HepG2 (cell line): ENCODE measurements around the gene PPIP5K1. TPM values are rescaled to one million over a fixed set of nuclear protein-coding genes. Genes with fewer than 3 reads are reported as not detected.

Source experiments
- ATAC-seq: fragments of 200-7000 bp; cut with Tn5 transposase; 3 replicates; pipeline ENCODE4 v1.9.1; 2020; ENCODE audit warnings: mild to moderate bottlenecking, moderate library complexity
- BruUV-seq: library from RNA; stranded (reverse); fragments of 400-500 nt; replicated peaks from 2 replicates; lab custom pipeline; 2021; lab: Mats Ljungman, UMichigan
- CTCF ChIA-PET: fragments of 300-600 bp; formaldehyde crosslinking; extraction: SDS; loops from one replicate; lab custom pipeline; 2021; ENCODE audit warnings: low total read pairs, inconsistent platforms, low intra/inter-chr PET ratio; lab: Yijun Ruan, JAX
- POLR2A ChIA-PET: fragments of 350-600 bp; sonication (Branson Sonifier 250); formaldehyde crosslinking; loops from one replicate; lab custom pipeline; 2020; ENCODE audit warnings: antibody characterized with exemption, inconsistent platforms; lab: Yijun Ruan, JAX
- DNase-seq: peaks from one replicate; pipeline ENCODE4 v3.0.0-alpha.2; 2015; ENCODE audit warnings: low spot score
- FAIRE-seq: peaks from 3 replicates; lab custom pipeline; 2011; peaks lifted over from hg19 to GRCh38; lab: Jason Lieb, UNC
- H2AFZ ChIP-seq: one replicate; pipeline ENCODE4 v1.6.1; 2011; ENCODE audit warnings: low read length, inconsistent platforms
- H3K27ac ChIP-seq: fragments of 300-600 bp; 3 replicates; pipeline ENCODE4 v1.8.0; 2011; ENCODE audit warnings: mixed run types, mild to moderate bottlenecking, mixed read lengths, low read length, inconsistent platforms; ENCODE audit not compliant: insufficient read depth; ENCODE audit errors: extremely low read length
- H3K27me3 ChIP-seq, 2 experiments: fragments of 200-600 bp in 1 of 2; 2 replicates in 1 of 2; 3 replicates in 1 of 2; pipeline versions ENCODE4 v1.6.0 to v1.8.0; 2011; ENCODE audit warnings: low read length in 2 of 2, mild to moderate bottlenecking in 2 of 2, moderate library complexity in 2 of 2, inconsistent platforms in 1 of 2; ENCODE audit not compliant: insufficient read depth in 2 of 2, control insufficient read depth in 1 of 2
- H3K36me3 ChIP-seq, 2 experiments: fragments of 200-600 bp in 1 of 2; replicated peaks in 1 of 2; 2 replicates in 1 of 2; 3 replicates in 1 of 2; pipeline versions ENCODE4 v1.5.1 to v1.8.0; 2011; ENCODE audit warnings: low read length in 2 of 2, inconsistent platforms in 1 of 2; ENCODE audit not compliant: insufficient read depth in 2 of 2, control insufficient read depth in 1 of 2
- H3K4me1 ChIP-seq: 2 replicates; pipeline ENCODE4 v1.5.1; 2012; ENCODE audit warnings: low read length, inconsistent platforms; ENCODE audit not compliant: insufficient read depth
- H3K4me2 ChIP-seq: 2 replicates; pipeline ENCODE4 v1.6.0; 2011; ENCODE audit warnings: low read depth, low read length, inconsistent platforms
- H3K4me3 ChIP-seq, 3 experiments: fragments of 200-600 bp in 1 of 3; sonication (generic), shearing (Covaris generic) in 1 of 3; replicated peaks in 1 of 3; 2 replicates each; pipeline ENCODE4 v1.5.1; 2011 to 2016; ENCODE audit warnings: low read length in 3 of 3, inconsistent platforms in 2 of 3, low read depth in 2 of 3, mild to moderate bottlenecking in 2 of 3, control low read depth in 1 of 3, mixed read lengths in 1 of 3; ENCODE audit not compliant: insufficient read depth in 1 of 3
- H3K79me2 ChIP-seq: one replicate; pipeline ENCODE4 v1.6.1; 2011; ENCODE audit warnings: low read length, inconsistent platforms; ENCODE audit not compliant: insufficient read depth
- H3K9ac ChIP-seq: 2 replicates; pipeline ENCODE4 v1.6.0; 2011; ENCODE audit warnings: mild to moderate bottlenecking, low read depth, low read length, inconsistent platforms; ENCODE audit not compliant: insufficient read depth
- H3K9me3 ChIP-seq: 2 replicates; pipeline ENCODE4 v1.5.1; 2012; ENCODE audit warnings: mild to moderate bottlenecking, low read length
- H4K20me1 ChIP-seq: 2 replicates; pipeline ENCODE4 v1.6.0; 2011; ENCODE audit warnings: inconsistent platforms, mild to moderate bottlenecking, low read length, moderate library complexity; ENCODE audit not compliant: insufficient read depth
- DNMT1 ChIP-seq: sonication (generic); formaldehyde crosslinking; IDR thresholded peaks from 2 replicates; pipeline ENCODE4 v1.5.1; 2020; ENCODE audit warnings: mild to moderate bottlenecking, missing genetic modification reagents
- FLYWCH1 ChIP-seq: sonication (generic); formaldehyde crosslinking; IDR thresholded peaks from 2 replicates; pipeline ENCODE4 v1.8.1; 2023; ENCODE audit warnings: mild to moderate bottlenecking, missing genetic modification reagents
- KLF13 ChIP-seq: sonication (generic); formaldehyde crosslinking; IDR thresholded peaks from 2 replicates; pipeline ENCODE4 v1.4.0; 2020; ENCODE audit warnings: mild to moderate bottlenecking, missing genetic modification reagents
- MIXL1 ChIP-seq: IDR thresholded peaks from 2 replicates; pipeline ENCODE4 v1.6.1; 2016
- PCBP2 ChIP-seq: fragments of 200-400 bp; formaldehyde crosslinking; optimal IDR thresholded peaks from 2 replicates; pipeline ENCODE3; 2018; ENCODE audit warnings: low read length, low read depth; ENCODE audit not compliant: poor library complexity, severe bottlenecking
- POLR2AphosphoS2 ChIP-seq: IDR thresholded peaks from 2 replicates; pipeline ENCODE4 v1.6.1; 2011; ENCODE audit warnings: low read depth, low read length, improper control_type of control experiment
- SCMH1 ChIP-seq: sonication (generic); formaldehyde crosslinking; IDR thresholded peaks from 2 replicates; pipeline ENCODE4 v1.9.0; 2021; ENCODE audit warnings: missing genetic modification reagents, mild to moderate bottlenecking, borderline replicate concordance
- ZNF232 ChIP-seq: sonication (generic); formaldehyde crosslinking; IDR thresholded peaks from 2 replicates; pipeline ENCODE4 v1.4.0; 2020; ENCODE audit warnings: missing genetic modification reagents, borderline replicate concordance
- ZNF431 ChIP-seq: sonication (generic); formaldehyde crosslinking; IDR thresholded peaks from 2 replicates; pipeline ENCODE4 v1.9.0; 2022; ENCODE audit warnings: missing genetic modification reagents, low read depth, mild to moderate bottlenecking, borderline replicate concordance
- ZNF615 ChIP-seq: sonication (generic); formaldehyde crosslinking; IDR thresholded peaks from 2 replicates; pipeline ENCODE4 v1.5.0; 2020; ENCODE audit warnings: mild to moderate bottlenecking, missing genetic modification reagents, borderline replicate concordance
- WGBS: methylation state at CpG from one replicate; pipeline ENCODE4 v1.1.6; 2017; ENCODE audit warnings: low lambda C conversion rate; 5-methylcytosine and 5-hydroxymethylcytosine counted together
- in situ Hi-C: cut with HindIII; loops from 2 replicates; pipeline ENCODE4 v1.10.0; 2017; ENCODE audit warnings: low pct_unique_long_range_greater_than_20kb; ENCODE audit not compliant: extremely low pct_ligation_motif_present
- intact Hi-C: fragments of 100-400 bp; cut with micrococcal nuclease; formaldehyde crosslinking; loops from one replicate; pipeline ENCODE4 v1.10.0; 2022; ENCODE audit not compliant: unreplicated experiment
- polyA plus RNA-seq, 8 experiments: library from polyadenylated mRNA; depleted of rRNA in 3 of 8; stranded (reverse) in 7 of 8; unstranded in 1 of 8; fragments of >200 nt; fragmentation: Illumina TruSeq in 4 of 8; extraction: Trizol in 4 of 8; gene quantifications; 2 replicates each; pipeline versions ENCODE4 v1.2.1 to v1.2.3, GENCODE V29; 2011 to 2016; ENCODE audit warnings: low read depth in 4 of 8, missing spikeins in 1 of 8, mixed read lengths in 1 of 8; ENCODE audit not compliant: insufficient read depth in 1 of 8
- total RNA-seq, 5 experiments: library from RNA; depleted of rRNA; stranded (reverse); fragments of >200 nt; fragmentation: Illumina TruSeq; extraction: Trizol; gene quantifications; 2 replicates each; pipeline ENCODE4 v1.2.3, GENCODE V29; 2016; ENCODE audit warnings: low read depth in 1 of 5
- TF ChIP-seq, protein P1 (sequence below): sonication (generic); formaldehyde crosslinking; IDR thresholded peaks from 2 replicates; pipeline ENCODE4 v1.8.0; 2022; ENCODE audit warnings: mild to moderate bottlenecking, missing genetic modification reagents, borderline replicate concordance
- TF ChIP-seq, protein P2 (sequence below): sonication (generic); formaldehyde crosslinking; IDR thresholded peaks from 2 replicates; pipeline ENCODE4 v1.4.0; 2020; ENCODE audit warnings: missing genetic modification reagents, mild to moderate bottlenecking, borderline replicate concordance
- TF ChIP-seq, protein P3 (sequence below): sonication (generic); formaldehyde crosslinking; IDR thresholded peaks from 2 replicates; pipeline ENCODE4 v1.8.0; 2022; ENCODE audit warnings: low read depth, missing genetic modification reagents
- TF ChIP-seq, protein P4 (sequence below): IDR thresholded peaks from 2 replicates; pipeline ENCODE4 v1.6.1; 2016; ENCODE audit warnings: missing compliant biosample characterization, missing genetic modification reagents, borderline replicate concordance
- TF ChIP-seq, protein P5 (sequence below): sonication (generic); formaldehyde crosslinking; IDR thresholded peaks from 2 replicates; pipeline ENCODE4 v1.5.1; 2020; ENCODE audit warnings: missing genetic modification reagents, mild to moderate bottlenecking, borderline replicate concordance

The PPIP5K1 gene
- total and polyA plus RNA-seq, 2 of the 13 experiments (the other 11 are each of a cell fraction or from before 2014, with no cell fraction given) = 9.9 to 10.9 TPM

DNA sequence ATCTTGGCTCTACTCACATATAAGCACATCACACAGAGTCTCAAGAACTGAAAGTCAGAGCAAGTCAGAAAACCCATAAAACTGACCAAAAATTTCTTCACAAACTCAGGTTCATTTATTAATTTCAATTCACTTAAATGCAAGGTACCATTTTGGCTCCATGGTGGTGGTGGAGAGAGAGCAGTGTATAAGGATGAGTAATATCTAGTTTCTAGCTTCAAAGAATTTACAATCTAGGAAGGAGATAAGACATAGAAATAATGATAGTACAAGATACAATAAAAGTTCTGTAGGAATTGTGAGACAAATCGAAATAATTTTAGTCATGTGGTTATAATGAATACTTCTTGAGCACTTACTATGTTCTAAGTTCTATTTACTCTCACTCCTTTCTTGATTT is 90.4 kb downstream of the PPIP5K1 start (continued):
- TF ChIP-seq, protein P1, sequence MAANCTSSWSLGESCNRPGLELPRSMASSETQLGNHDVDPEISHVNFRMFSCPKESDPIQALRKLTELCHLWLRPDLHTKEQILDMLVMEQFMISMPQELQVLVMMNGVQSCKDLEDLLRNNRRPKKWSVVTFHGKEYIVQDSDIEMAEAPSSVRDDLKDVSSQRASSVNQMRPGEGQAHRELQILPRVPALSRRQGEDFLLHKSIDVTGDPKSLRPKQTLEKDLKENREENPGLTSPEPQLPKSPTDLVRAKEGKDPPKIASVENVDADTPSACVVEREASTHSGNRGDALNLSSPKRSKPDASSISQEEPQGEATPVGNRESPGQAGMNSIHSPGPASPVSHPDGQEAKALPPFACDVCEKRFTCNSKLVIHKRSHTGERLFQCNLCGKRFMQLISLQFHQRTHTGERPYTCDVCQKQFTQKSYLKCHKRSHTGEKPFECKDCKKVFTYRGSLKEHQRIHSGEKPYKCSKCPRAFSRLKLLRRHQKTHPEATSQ (CRISPR knock-in tag) = no peak
- TF ChIP-seq, protein P2, sequence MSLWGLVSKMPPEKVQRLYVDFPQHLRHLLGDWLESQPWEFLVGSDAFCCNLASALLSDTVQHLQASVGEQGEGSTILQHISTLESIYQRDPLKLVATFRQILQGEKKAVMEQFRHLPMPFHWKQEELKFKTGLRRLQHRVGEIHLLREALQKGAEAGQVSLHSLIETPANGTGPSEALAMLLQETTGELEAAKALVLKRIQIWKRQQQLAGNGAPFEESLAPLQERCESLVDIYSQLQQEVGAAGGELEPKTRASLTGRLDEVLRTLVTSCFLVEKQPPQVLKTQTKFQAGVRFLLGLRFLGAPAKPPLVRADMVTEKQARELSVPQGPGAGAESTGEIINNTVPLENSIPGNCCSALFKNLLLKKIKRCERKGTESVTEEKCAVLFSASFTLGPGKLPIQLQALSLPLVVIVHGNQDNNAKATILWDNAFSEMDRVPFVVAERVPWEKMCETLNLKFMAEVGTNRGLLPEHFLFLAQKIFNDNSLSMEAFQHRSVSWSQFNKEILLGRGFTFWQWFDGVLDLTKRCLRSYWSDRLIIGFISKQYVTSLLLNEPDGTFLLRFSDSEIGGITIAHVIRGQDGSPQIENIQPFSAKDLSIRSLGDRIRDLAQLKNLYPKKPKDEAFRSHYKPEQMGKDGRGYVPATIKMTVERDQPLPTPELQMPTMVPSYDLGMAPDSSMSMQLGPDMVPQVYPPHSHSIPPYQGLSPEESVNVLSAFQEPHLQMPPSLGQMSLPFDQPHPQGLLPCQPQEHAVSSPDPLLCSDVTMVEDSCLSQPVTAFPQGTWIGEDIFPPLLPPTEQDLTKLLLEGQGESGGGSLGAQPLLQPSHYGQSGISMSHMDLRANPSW (CRISPR knock-in tag) = no peak

DNA sequence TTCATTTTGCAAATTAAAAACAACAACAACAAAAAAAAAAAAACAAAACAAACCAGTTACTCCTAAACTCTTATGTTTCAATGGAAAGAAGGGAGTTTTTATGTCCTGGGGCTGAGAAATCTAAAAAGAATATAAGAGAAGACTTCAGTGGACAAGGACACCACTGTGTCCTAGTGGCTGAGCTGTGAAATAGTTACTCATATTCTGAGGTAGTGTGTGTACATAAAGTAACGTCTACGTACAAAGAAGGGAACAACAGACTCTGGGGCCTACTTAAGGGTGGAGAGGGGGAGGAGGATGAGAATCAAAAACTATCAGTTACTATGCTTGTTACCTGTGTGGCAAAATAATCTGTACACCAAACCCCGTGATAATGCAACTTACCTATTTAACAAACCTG is 91.0 kb downstream of the PPIP5K1 start:
- peaks cover 7% of the 10 kb centered on the region for H3K4me1 ChIP-seq
- CTCF ChIA-PET = no interaction called here
- intact Hi-C loops (no loop called here), in situ Hi-C loops (no loop called here)
- no peak overlapping the region for H3K27ac ChIP-seq
- no peak overlapping the region for H3K4me2 ChIP-seq
- H3K79me2 ChIP-seq = no peaks in the 10 kb centered on the region
- 2% methylated on average over 3 of the region's 3 CpGs for WGBS
- no peak overlapping the region for H2AFZ ChIP-seq
- no peak overlapping the region for H3K4me3 ChIP-seq
- no peaks in the 10 kb centered on the region for H3K36me3 ChIP-seq
- DNase-seq (no peak), ATAC-seq (peak; percentile 51; the same call in 1 of the 3 replicates), FAIRE-seq (no peak)
- POLR2A ChIA-PET = no interaction called here
- H3K9me3 ChIP-seq = no peaks in the 10 kb centered on the region
- BruUV-seq = no TSS peak
- no peaks in the 10 kb centered on the region for H3K27me3 ChIP-seq
- no peaks in the 10 kb centered on the region for H4K20me1 ChIP-seq
- no peak overlapping the region for H3K9ac ChIP-seq
- TF ChIP-seq KLF13 (CRISPR knock-in tag) (no peak), PCBP2 (no peak), SCMH1 (CRISPR knock-in tag) (no peak), POLR2AphosphoS2 (no peak), ZNF232 (CRISPR knock-in tag) (no peak), MIXL1 (no peak), ZNF431 (CRISPR knock-in tag) (no peak), ZNF615 (CRISPR knock-in tag) (no peak), DNMT1 (no peak), FLYWCH1 (CRISPR knock-in tag) (no peak)
- TF ChIP-seq, protein P3, sequence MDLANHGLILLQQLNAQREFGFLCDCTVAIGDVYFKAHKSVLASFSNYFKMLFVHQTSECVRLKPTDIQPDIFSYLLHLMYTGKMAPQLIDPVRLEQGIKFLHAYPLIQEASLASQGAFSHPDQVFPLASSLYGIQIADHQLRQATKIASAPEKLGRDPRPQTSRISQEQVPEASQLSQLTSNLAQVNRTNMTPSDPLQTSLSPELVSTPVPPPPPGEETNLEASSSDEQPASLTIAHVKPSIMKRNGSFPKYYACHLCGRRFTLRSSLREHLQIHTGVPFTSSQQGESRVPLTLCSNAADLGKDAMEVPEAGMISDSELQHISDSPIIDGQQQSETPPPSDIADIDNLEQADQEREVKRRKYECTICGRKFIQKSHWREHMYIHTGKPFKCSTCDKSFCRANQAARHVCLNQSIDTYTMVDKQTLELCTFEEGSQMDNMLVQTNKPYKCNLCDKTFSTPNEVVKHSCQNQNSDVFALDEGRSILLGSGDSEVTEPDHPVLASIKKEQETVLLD = no peak
- TF ChIP-seq, protein P4, sequence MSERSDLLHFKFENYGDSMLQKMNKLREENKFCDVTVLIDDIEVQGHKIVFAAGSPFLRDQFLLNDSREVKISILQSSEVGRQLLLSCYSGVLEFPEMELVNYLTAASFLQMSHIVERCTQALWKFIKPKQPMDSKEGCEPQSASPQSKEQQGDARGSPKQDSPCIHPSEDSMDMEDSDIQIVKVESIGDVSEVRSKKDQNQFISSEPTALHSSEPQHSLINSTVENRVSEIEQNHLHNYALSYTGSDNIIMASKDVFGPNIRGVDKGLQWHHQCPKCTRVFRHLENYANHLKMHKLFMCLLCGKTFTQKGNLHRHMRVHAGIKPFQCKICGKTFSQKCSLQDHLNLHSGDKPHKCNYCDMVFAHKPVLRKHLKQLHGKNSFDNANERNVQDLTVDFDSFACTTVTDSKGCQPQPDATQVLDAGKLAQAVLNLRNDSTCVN (CRISPR knock-in tag) = no peak
- TF ChIP-seq, protein P5, sequence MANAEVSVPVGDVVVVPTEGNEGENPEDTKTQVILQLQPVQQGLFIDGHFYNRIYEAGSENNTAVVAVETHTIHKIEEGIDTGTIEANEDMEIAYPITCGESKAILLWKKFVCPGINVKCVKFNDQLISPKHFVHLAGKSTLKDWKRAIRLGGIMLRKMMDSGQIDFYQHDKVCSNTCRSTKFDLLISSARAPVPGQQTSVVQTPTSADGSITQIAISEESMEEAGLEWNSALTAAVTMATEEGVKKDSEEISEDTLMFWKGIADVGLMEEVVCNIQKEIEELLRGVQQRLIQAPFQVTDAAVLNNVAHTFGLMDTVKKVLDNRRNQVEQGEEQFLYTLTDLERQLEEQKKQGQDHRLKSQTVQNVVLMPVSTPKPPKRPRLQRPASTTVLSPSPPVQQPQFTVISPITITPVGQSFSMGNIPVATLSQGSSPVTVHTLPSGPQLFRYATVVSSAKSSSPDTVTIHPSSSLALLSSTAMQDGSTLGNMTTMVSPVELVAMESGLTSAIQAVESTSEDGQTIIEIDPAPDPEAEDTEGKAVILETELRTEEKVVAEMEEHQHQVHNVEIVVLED (CRISPR knock-in tag) = no peak
